H1 (cell line): ENCODE measurements around the gene RASAL2. TPM values are rescaled to one million over a fixed set of nuclear protein-coding genes. Genes with fewer than 3 reads are reported as not detected.

ENCODE experiments used
- CTCF ChIA-PET: fragments of 300-600 bp; sonication (Branson Sonifier 250); formaldehyde crosslinking; loops from one replicate; lab custom pipeline; 2021; ENCODE audit not compliant: partially characterized antibody; lab: Charles Lee
- POLR2A ChIA-PET: fragments of 300-600 bp; sonication (Branson Sonifier 250); formaldehyde crosslinking; loops from one replicate; lab custom pipeline; 2021; ENCODE audit warnings: inconsistent platforms; ENCODE audit not compliant: partially characterized antibody; lab: Charles Lee
- DNase-seq, 2 experiments: peaks; one replicate each; pipeline versions ENCODE4 v3.0.0 to v3.0.0-alpha.2; 2010 to 2022; ENCODE audit warnings: low spot score in 2 of 2, low read depth in 1 of 2, mixed read lengths in 1 of 2
- FAIRE-seq: peaks from 2 replicates; lab custom pipeline; 2011; peaks lifted over from hg19 to GRCh38; lab: Jason Lieb, UNC
- H2AFZ ChIP-seq: 2 replicates; pipeline ENCODE4 v1.8.1; 2012; ENCODE audit warnings: low read length, inconsistent platforms
- H2AK5ac ChIP-seq: 2 replicates; pipeline ENCODE4 v1.6.1; 2013; ENCODE audit warnings: low read depth, low read length
- H2BK120ac ChIP-seq: replicated peaks from 2 replicates; pipeline ENCODE3; 2013; ENCODE audit warnings: low read depth, low read length, inconsistent platforms
- H2BK12ac ChIP-seq: 2 replicates; pipeline ENCODE4 v1.6.1; 2013; ENCODE audit warnings: low read depth, low read length
- H2BK15ac ChIP-seq: 2 replicates; pipeline ENCODE4 v1.6.1; 2013; ENCODE audit warnings: low read length
- H2BK20ac ChIP-seq: 2 replicates; pipeline ENCODE4 v1.6.1; 2013; ENCODE audit warnings: low read length
- H2BK5ac ChIP-seq: 2 replicates; pipeline ENCODE4 v1.6.1; 2013; ENCODE audit warnings: low read depth, low read length
- H3K14ac ChIP-seq: 2 replicates; pipeline ENCODE4 v1.6.1; 2013; ENCODE audit warnings: inconsistent platforms; ENCODE audit not compliant: insufficient read length
- H3K18ac ChIP-seq: 2 replicates; pipeline ENCODE4 v1.6.1; 2013; ENCODE audit warnings: low read length; ENCODE audit errors: extremely low read depth
- H3K23ac ChIP-seq: 2 replicates; pipeline ENCODE4 v1.6.1; 2013; ENCODE audit warnings: inconsistent platforms; ENCODE audit not compliant: insufficient read length
- H3K23me2 ChIP-seq: 2 replicates; pipeline ENCODE4 v1.6.1; 2013; ENCODE audit warnings: low read depth, low read length
- H3K27ac ChIP-seq: 2 replicates; pipeline ENCODE4 v1.6.1; 2011; ENCODE audit warnings: low read depth, low read length, inconsistent platforms
- H3K27me3 ChIP-seq, 4 experiments: replicated peaks in 1 of 4; 1 replicate in 1 of 4; 2 replicates in 3 of 4; pipeline versions ENCODE4 v1.6.1 to v1.8.1; 2011 to 2013; ENCODE audit warnings: low read length in 3 of 4, mild to moderate bottlenecking in 3 of 4, inconsistent platforms in 2 of 4, mixed read lengths in 2 of 4, moderate library complexity in 1 of 4; ENCODE audit not compliant: control insufficient read depth in 3 of 4, insufficient read depth in 3 of 4; ENCODE audit errors: extremely low read depth in 1 of 4
- H3K36me3 ChIP-seq, 4 experiments: 2 replicates each; pipeline versions ENCODE4 v1.6.1 to v1.8.1; 2011 to 2013; ENCODE audit warnings: mild to moderate bottlenecking in 4 of 4, low read length in 3 of 4, moderate library complexity in 2 of 4, control low read depth in 1 of 4, inconsistent platforms in 1 of 4; ENCODE audit not compliant: insufficient read depth in 4 of 4, control insufficient read depth in 2 of 4
- H3K4ac ChIP-seq: replicated peaks from 2 replicates; pipeline ENCODE3; 2013; ENCODE audit warnings: low read length, low read depth, mixed read lengths, inconsistent platforms; ENCODE audit not compliant: insufficient read length
- H3K4me1 ChIP-seq, 4 experiments: replicated peaks in 1 of 4; 1 replicate in 1 of 4; 2 replicates in 3 of 4; pipeline versions ENCODE4 v1.6.1 to v1.8.1; 2011 to 2013; ENCODE audit warnings: low read length in 3 of 4, inconsistent platforms in 2 of 4, mixed read lengths in 1 of 4; ENCODE audit not compliant: insufficient read depth in 4 of 4, control insufficient read depth in 3 of 4
- H3K4me2 ChIP-seq, 2 experiments: 2 replicates each; pipeline versions ENCODE4 v1.6.1 to v1.8.1; 2011 to 2013; ENCODE audit warnings: low read depth in 2 of 2, low read length in 2 of 2, control low read depth in 1 of 2, inconsistent platforms in 1 of 2, mild to moderate bottlenecking in 1 of 2; ENCODE audit not compliant: insufficient read depth in 1 of 2
- H3K4me3 ChIP-seq, 4 experiments: fragments of 200-600, 300-600 bp in 1 of 4; sonication (generic), shearing (Covaris generic), sonication (Bioruptor Twin) in 1 of 4; 2 replicates each; pipeline versions ENCODE4 v1.5.1 to v1.8.1; 2011 to 2016; ENCODE audit warnings: low read length in 4 of 4, low read depth in 3 of 4, control low read depth in 2 of 4, inconsistent platforms in 2 of 4, mild to moderate bottlenecking in 2 of 4, mixed read lengths in 1 of 4, moderate library complexity in 1 of 4; ENCODE audit not compliant: insufficient read depth in 2 of 4; ENCODE audit errors: extremely low read depth in 1 of 4
- H3K56ac ChIP-seq: replicated peaks from 2 replicates; pipeline ENCODE3; 2013; ENCODE audit warnings: low read depth, mild to moderate bottlenecking, mixed read lengths, low read length, inconsistent platforms; ENCODE audit not compliant: insufficient read length
- H3K79me1 ChIP-seq: 2 replicates; pipeline ENCODE4 v1.6.1; 2013; ENCODE audit warnings: low read depth, low read length, control low read depth
- H3K79me2 ChIP-seq, 2 experiments: 2 replicates each; pipeline versions ENCODE4 v1.6.1 to v1.8.1; 2012 to 2013; ENCODE audit warnings: low read length in 2 of 2, mild to moderate bottlenecking in 2 of 2, inconsistent platforms in 1 of 2; ENCODE audit not compliant: insufficient read depth in 2 of 2, control insufficient read depth in 1 of 2
- H3K9ac ChIP-seq, 4 experiments: replicated peaks in 1 of 4; 1 replicate in 1 of 4; 2 replicates in 3 of 4; pipeline versions ENCODE4 v1.6.1 to v1.8.1; 2011 to 2013; ENCODE audit warnings: low read depth in 3 of 4, low read length in 3 of 4, control low read depth in 2 of 4, mild to moderate bottlenecking in 2 of 4, moderate library complexity in 2 of 4, inconsistent platforms in 1 of 4; ENCODE audit errors: extremely low read depth in 1 of 4
- H3K9me3 ChIP-seq, 2 experiments: 2 replicates each; pipeline versions ENCODE4 v1.6.1 to v1.8.1; 2012 to 2013; ENCODE audit warnings: mild to moderate bottlenecking in 2 of 2, moderate library complexity in 2 of 2, control low read depth in 1 of 2, inconsistent platforms in 1 of 2, low read depth in 1 of 2, low read length in 1 of 2, mixed read lengths in 1 of 2; ENCODE audit not compliant: insufficient read depth in 2 of 2
- H4K20me1 ChIP-seq, 2 experiments: replicated peaks in 1 of 2; 2 replicates each; pipeline versions ENCODE3 to v1.8.1; 2011 to 2013; ENCODE audit warnings: inconsistent platforms in 2 of 2, low read length in 2 of 2, mild to moderate bottlenecking in 1 of 2; ENCODE audit not compliant: insufficient read depth in 2 of 2, control insufficient read depth in 1 of 2
- H4K5ac ChIP-seq: 2 replicates; pipeline ENCODE4 v1.6.1; 2013; ENCODE audit warnings: low read length, low read depth, mixed read lengths, inconsistent platforms; ENCODE audit not compliant: insufficient read length
- H4K8ac ChIP-seq: 2 replicates; pipeline ENCODE4 v1.8.0; 2013; ENCODE audit warnings: mild to moderate bottlenecking, moderate library complexity, low read length, inconsistent platforms; ENCODE audit not compliant: insufficient read depth; ENCODE audit errors: extremely low read depth
- H4K91ac ChIP-seq: replicated peaks from 2 replicates; pipeline ENCODE3; 2013; ENCODE audit warnings: low read length, mixed read lengths, inconsistent platforms; ENCODE audit not compliant: insufficient read length
- ASH2L ChIP-seq: fragments of 200-600, 300-600 bp; sonication (generic); IDR thresholded peaks from one replicate; pipeline ENCODE4 v1.7.1; 2017; ENCODE audit warnings: low read length
- BACH1 ChIP-seq: IDR thresholded peaks from 2 replicates; pipeline ENCODE4 v1.6.1; 2012; ENCODE audit warnings: low read length, improper control_type of control experiment
- CBX5 ChIP-seq: fragments of 300-800, 300-1000 bp; sonication (generic); IDR thresholded peaks from 2 replicates; pipeline ENCODE4 v1.7.1; 2016; ENCODE audit warnings: antibody characterized with exemption, low read length, low read depth
- FOSL1 ChIP-seq: IDR thresholded peaks from 2 replicates; pipeline ENCODE4 v1.6.1; 2011; ENCODE audit warnings: mild to moderate bottlenecking, low read depth, low read length, moderate library complexity; ENCODE audit not compliant: insufficient read depth
- POU5F1 ChIP-seq: IDR thresholded peaks from 2 replicates; pipeline ENCODE4 v1.6.1; 2011; ENCODE audit warnings: low read depth, mild to moderate bottlenecking, low read length, moderate library complexity
- RNF2 ChIP-seq: fragments of 200-900, 300-1000 bp; sonication (generic); IDR thresholded peaks from 2 replicates; pipeline ENCODE4 v1.7.1; 2016; ENCODE audit warnings: borderline replicate concordance, low read depth, mild to moderate bottlenecking, antibody characterized with exemption, low read length; ENCODE audit not compliant: poor library complexity, severe bottlenecking; ENCODE audit errors: missing control alignments
- SAP30 ChIP-seq: fragments of 300-600 bp; sonication (generic); IDR thresholded peaks from 2 replicates; pipeline ENCODE4 v1.7.1; 2012; ENCODE audit warnings: low read length, moderate library complexity, mild to moderate bottlenecking, inconsistent platforms; ENCODE audit not compliant: insufficient read depth, insufficient replicate concordance
- SIN3A ChIP-seq, 2 experiments: IDR thresholded peaks in 1 of 2; conservative IDR thresholded peaks in 1 of 2; 2 replicates each; pipeline ENCODE4 v1.6.1; 2011 to 2012; ENCODE audit warnings: low read length in 2 of 2, improper control_type of control experiment in 1 of 2, low read depth in 1 of 2, mild to moderate bottlenecking in 1 of 2
- SIRT6 ChIP-seq: IDR thresholded peaks from one replicate; pipeline ENCODE4 v1.7.1; 2012; ENCODE audit warnings: low read length, inconsistent platforms
- SIX5 ChIP-seq: IDR thresholded peaks from 2 replicates; pipeline ENCODE4 v1.6.1; 2011; ENCODE audit warnings: mild to moderate bottlenecking, low read depth, low read length
- SRF ChIP-seq: IDR thresholded peaks from 2 replicates; pipeline ENCODE4 v1.6.1; 2011; ENCODE audit warnings: mild to moderate bottlenecking, low read depth, low read length, moderate library complexity
- TAF1 ChIP-seq: IDR thresholded peaks from 2 replicates; pipeline ENCODE4 v1.6.1; 2011; ENCODE audit warnings: mild to moderate bottlenecking, low read depth, low read length
- YY1 ChIP-seq: IDR thresholded peaks from 2 replicates; pipeline ENCODE4 v1.6.1; 2011; ENCODE audit warnings: low read depth, mild to moderate bottlenecking, low read length
- polyA plus RNA-seq, 7 experiments: library from polyadenylated mRNA; depleted of rRNA in 3 of 7; stranded (reverse) in 5 of 7; unstranded in 2 of 7; fragments of >200 nt in 5 of 7; fragments of 200-250 nt in 2 of 7; gene quantifications; 1 replicate in 5 of 7; 2 replicates in 1 of 7; 4 replicates in 1 of 7; pipeline versions ENCODE4 v1.2.1 to v1.2.3, GENCODE V29; 2011 to 2013; ENCODE audit warnings: missing spikeins in 2 of 7, mixed read lengths in 2 of 7
- total RNA-seq: library from RNA; stranded (reverse); fragmentation: NEBNext Ultra II Directional; extraction: Animal tissue kit (Norgen Biotek cat#: 25700); gene quantifications from 2 replicates; pipeline ENCODE4 v1.2.1, GENCODE V29; 2021

Gene RASAL2
- total and polyA plus RNA-seq, 2 of the 8 experiments (the other 6 are each of a cell fraction or from before 2014, with no cell fraction given), result 15.9 to 32.5 TPM

GRCh38 chr1:178467837-178468236 lies 373.9 kb downstream of the RASAL2 start:
- H3K4me2 ChIP-seq, result no peak overlapping the region
- H3K27me3 ChIP-seq, result no peaks in the 10 kb centered on the region
- 0 out of 2 replicates have a peak, but pooled peaks cover 1% of the 10 kb centered on the region for H3K79me1 ChIP-seq
- no peak overlapping the region for H2BK120ac ChIP-seq
- no peaks in the 10 kb centered on the region for H3K9me3 ChIP-seq
- H2BK15ac ChIP-seq, result no peak overlapping the region
- FAIRE-seq, result no peak
- H2BK5ac ChIP-seq, result no peak overlapping the region
- no peaks in the 10 kb centered on the region for H3K79me2 ChIP-seq
- no peak overlapping the region for H3K4ac ChIP-seq
- H4K5ac ChIP-seq, result no peak overlapping the region
- no peak for DNase-seq
- H3K4me1 ChIP-seq, result no peaks in the 10 kb centered on the region
- H3K18ac ChIP-seq, result no peak overlapping the region
- no peak overlapping the region for H2AK5ac ChIP-seq
- H4K91ac ChIP-seq, result no peak overlapping the region
- H2BK20ac ChIP-seq, result no peak overlapping the region
- no peak overlapping the region for H2BK12ac ChIP-seq
- H3K14ac ChIP-seq, result no peak overlapping the region
- CTCF ChIA-PET, result interaction anchor here (2.8 to 10.0 kb wide), 2 partner anchors 33 to 167 kb away, joined by 10 to 95 read pairs; no protein-coding TSS in a partner anchor
- TF ChIP-seq FOSL1, result no peak
- TF ChIP-seq ASH2L, result no peak
- no peak for TF ChIP-seq SAP30
- no peak for TF ChIP-seq SIRT6
- no peak for TF ChIP-seq CBX5
- no peak for TF ChIP-seq RNF2
- no peak for TF ChIP-seq SIN3A (conservative IDR thresholded peaks at IDR 0.05 in 1 of 2, IDR thresholded peaks at IDR 0.05 in 1 of 2; ENCODE audit: low read depth in 1 of 2, low read length in 2 of 2)
- no peak for TF ChIP-seq TAF1
- TF ChIP-seq SRF, result no peak
- TF ChIP-seq BACH1, result no peak
- TF ChIP-seq SIX5, result no peak
- TF ChIP-seq YY1, result no peak
- TF ChIP-seq POU5F1, result no peak
- TF ChIP-seq, all 59 proteins: peak for 0
- Histone ChIP-seq H3K36me3 (peaks cover 2 to 27% (median 11%) of the 10 kb centered on the region in 4 experiments; a peak in 7 of 8 replicates), H4K8ac (no peak overlapping the region), H3K23me2 (no peaks in the 10 kb centered on the region), H3K9ac (no peak overlapping the region), H3K27ac (no peak overlapping the region), H4K20me1 (no peaks in the 10 kb centered on the region), H3K4me3 (no peak overlapping the region), H2AFZ (no peak overlapping the region), H3K23ac (no peak overlapping the region), H3K56ac (no peak overlapping the region)
- POLR2A ChIA-PET, result no interaction called here
